Osteocyte (in vitro differentiated cells): ENCODE measurements around the gene PRKCH. TPM values are rescaled to one million over a fixed set of nuclear protein-coding genes. Genes with fewer than 3 reads are reported as not detected.
A peak's percentile ranks its signal among the peaks of the same experiment; 100 is the strongest.

Source experiments
- DNase-seq: peaks from one replicate; pipeline ENCODE4 v3.0.0; 2021; ENCODE audit warnings: mixed read lengths; ENCODE audit not compliant: unreplicated experiment; ENCODE audit errors: extremely low spot score
- H3K27ac Mint-ChIP-seq: one replicate; pipeline ENCODE4 v1.8.0; 2021; ENCODE audit warnings: mild to moderate bottlenecking, mixed read lengths; ENCODE audit not compliant: unreplicated experiment
- H3K27me3 Mint-ChIP-seq: one replicate; pipeline ENCODE4 v1.8.0; 2021; ENCODE audit warnings: mixed read lengths; ENCODE audit not compliant: unreplicated experiment
- H3K36me3 Mint-ChIP-seq: one replicate; pipeline ENCODE4 v1.8.0; 2021; ENCODE audit warnings: mixed read lengths; ENCODE audit not compliant: unreplicated experiment
- H3K4me1 Mint-ChIP-seq: one replicate; pipeline ENCODE4 v1.8.0; 2021; ENCODE audit warnings: mixed read lengths; ENCODE audit not compliant: unreplicated experiment
- H3K4me3 Mint-ChIP-seq: one replicate; pipeline ENCODE4 v1.8.0; 2021; ENCODE audit warnings: mild to moderate bottlenecking, moderate library complexity, mixed read lengths; ENCODE audit not compliant: unreplicated experiment
- H3K9me3 Mint-ChIP-seq: one replicate; pipeline ENCODE4 v1.8.0; 2021; ENCODE audit warnings: mixed read lengths; ENCODE audit not compliant: unreplicated experiment
- CTCF ChIP-seq: fragments of 200-600 bp; sonication (generic); IDR thresholded peaks from 2 replicates; pipeline ENCODE4 v1.5.0; 2021; ENCODE audit warnings: antibody characterized with exemption, mild to moderate bottlenecking, moderate library complexity
- total RNA-seq: library from RNA; stranded (reverse); gene quantifications from 2 replicates; pipeline ENCODE4 v1.2.1, GENCODE V29; 2021

PRKCH gene
- total RNA-seq, 1 donor from 2014 or later = 10.6 TPM

- Mint-ChIP-seq H3K27ac (no peak overlapping the region), H3K36me3 (peaks cover 3% of the 10 kb centered on the region), H3K4me3 (no peak overlapping the region), H3K27me3 (no peaks in the 10 kb centered on the region), H3K4me1 (peaks cover 49% of the 10 kb centered on the region), H3K9me3 (no peaks in the 10 kb centered on the region)
- no peak for TF ChIP-seq CTCF
- DNase-seq = no peak
Observed at GRCh38 chr14:61545726-61546455, 224.5 kb downstream of the PRKCH start.

- Mint-ChIP-seq H3K27me3 (no peaks in the 10 kb centered on the region), H3K4me1 (peaks cover 59% of the 10 kb centered on the region), H3K9me3 (peaks cover 4% of the 10 kb centered on the region), H3K36me3 (peaks cover 3% of the 10 kb centered on the region), H3K27ac (peak overlapping the region; percentile 81), H3K4me3 (no peak overlapping the region)
- no peak for DNase-seq
- TF ChIP-seq CTCF = no peak
Observed at GRCh38 chr14:61547186-61548069, 226.0 kb downstream of the PRKCH start.

- DNase-seq = no peak
- H3K27ac Mint-ChIP-seq = no peak overlapping the region
- peaks cover 3% of the 10 kb centered on the region for H3K36me3 Mint-ChIP-seq
- no peak overlapping the region for H3K4me3 Mint-ChIP-seq
- TF ChIP-seq CTCF = no peak
- H3K4me1 Mint-ChIP-seq = peaks cover 65% of the 10 kb centered on the region
- no peaks in the 10 kb centered on the region for H3K27me3 Mint-ChIP-seq
- peaks cover 4% of the 10 kb centered on the region for H3K9me3 Mint-ChIP-seq
Observed at GRCh38 chr14:61549425-61549824, 228.0 kb downstream of the PRKCH start.

GRCh38 chr14:61551384-61551783, 230.0 kb downstream of the PRKCH start:
- peak overlapping the region; percentile 16 for H3K27ac Mint-ChIP-seq
- DNase-seq = no peak
- peaks cover 4% of the 10 kb centered on the region for H3K9me3 Mint-ChIP-seq
- H3K4me3 Mint-ChIP-seq = no peak overlapping the region
- no peak for TF ChIP-seq CTCF
- H3K36me3 Mint-ChIP-seq = peaks cover 3% of the 10 kb centered on the region
- H3K4me1 Mint-ChIP-seq = peaks cover 72% of the 10 kb centered on the region
- H3K27me3 Mint-ChIP-seq = no peaks in the 10 kb centered on the region

- H3K4me3 Mint-ChIP-seq = no peak overlapping the region
- H3K36me3 Mint-ChIP-seq = peaks cover 3% of the 10 kb centered on the region
- DNase-seq = no peak
- peaks cover 4% of the 10 kb centered on the region for H3K9me3 Mint-ChIP-seq
- no peak for TF ChIP-seq CTCF
- H3K27me3 Mint-ChIP-seq = no peaks in the 10 kb centered on the region
- peak overlapping the region; percentile 96 for H3K27ac Mint-ChIP-seq
- peaks cover 68% of the 10 kb centered on the region for H3K4me1 Mint-ChIP-seq
Observed at GRCh38 chr14:61552241-61552640, 230.9 kb downstream of the PRKCH start.
